GM18499 (cell line): ENCODE measurements around the gene E2F3.
"Not testable (repeated sequence)": the region's sequence is repeated elsewhere in the genome, so short reads cannot be mapped to it uniquely, and the experiment has no call there.

ENCODE experiments used
- ATAC-seq: cut with Tn5 transposase; IDR thresholded peaks from one replicate; pipeline ENCODE4 v1.9.1; 2021; ENCODE audit warnings: moderate number of reproducible peaks; ENCODE audit not compliant: insufficient read depth, unreplicated experiment

The E2F3 gene

GRCh38 chr6:20492099-20492498 lies 90.4 kb downstream of the E2F3 start:
- no peak for ATAC-seq

GRCh38 chr6:20497216-20498040 lies 95.7 kb downstream of the E2F3 start:
- no peak for ATAC-seq

GRCh38 chr6:20498041-20498385 lies 96.3 kb downstream of the E2F3 start:
- no peak for ATAC-seq

DNA sequence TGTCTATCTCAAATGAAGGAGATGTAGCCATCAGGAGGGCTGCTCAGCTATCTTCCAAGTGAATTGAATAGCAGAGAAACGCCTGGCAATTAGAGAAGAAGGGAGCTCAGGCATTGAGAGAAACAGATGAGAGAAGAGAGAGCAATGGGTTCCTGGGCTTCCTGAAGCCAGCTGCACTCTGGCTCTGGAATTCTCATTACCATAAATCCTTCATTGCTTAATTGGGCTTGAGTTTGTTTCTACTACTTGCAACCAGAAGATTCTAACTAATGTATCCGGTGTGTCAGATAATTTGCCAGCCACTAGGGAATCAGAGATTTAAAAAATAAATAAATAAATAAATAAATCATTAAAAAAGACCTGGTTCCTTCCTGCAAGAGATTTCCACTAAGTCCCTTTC lies 107.5 kb downstream of the E2F3 start:
- ATAC-seq, result no peak

DNA sequence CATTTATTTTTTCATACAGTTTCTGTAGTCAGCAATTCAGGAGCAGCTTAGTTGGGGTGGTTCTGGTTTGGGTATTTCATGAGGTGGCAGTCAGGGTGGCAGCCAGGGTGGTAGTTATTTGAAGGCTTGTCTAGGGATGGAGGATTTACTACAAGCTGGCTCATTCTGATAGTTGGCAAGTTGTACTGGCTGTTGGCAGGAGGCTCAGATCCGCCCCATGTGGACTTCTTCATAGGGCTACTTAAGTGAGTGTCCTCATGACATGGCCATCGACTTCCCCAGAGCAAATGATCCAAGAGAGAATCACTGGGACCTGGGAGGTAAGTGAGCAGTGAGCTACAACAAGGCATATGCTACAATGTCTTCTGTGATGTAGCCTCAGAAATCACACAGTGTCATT lies 110.2 kb downstream of the E2F3 start:
- no peak for ATAC-seq

DNA sequence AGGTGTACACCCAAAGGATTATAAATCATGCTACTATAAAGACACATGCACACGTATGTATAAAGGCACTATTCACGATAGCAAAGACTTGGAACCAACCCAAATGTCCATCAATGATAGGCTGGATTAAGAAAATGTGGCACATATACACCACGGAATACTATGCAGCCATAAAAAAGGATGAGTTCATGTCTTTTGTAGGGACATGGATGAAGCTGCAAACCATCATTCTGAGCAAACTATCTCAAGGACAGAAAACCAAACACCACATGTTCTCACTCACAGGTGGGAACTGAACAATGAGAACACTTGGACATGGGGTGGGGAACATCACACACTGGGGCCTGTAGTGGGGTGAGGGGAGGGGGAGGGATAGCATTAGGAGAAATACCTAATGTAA lies 123.5 kb downstream of the E2F3 start:
- ATAC-seq, result not testable (repeated sequence)

- ATAC-seq, result peak; percentile 74
Observed at GRCh38 chr6:20529086-20529448, 127.4 kb downstream of the E2F3 start.

DNA sequence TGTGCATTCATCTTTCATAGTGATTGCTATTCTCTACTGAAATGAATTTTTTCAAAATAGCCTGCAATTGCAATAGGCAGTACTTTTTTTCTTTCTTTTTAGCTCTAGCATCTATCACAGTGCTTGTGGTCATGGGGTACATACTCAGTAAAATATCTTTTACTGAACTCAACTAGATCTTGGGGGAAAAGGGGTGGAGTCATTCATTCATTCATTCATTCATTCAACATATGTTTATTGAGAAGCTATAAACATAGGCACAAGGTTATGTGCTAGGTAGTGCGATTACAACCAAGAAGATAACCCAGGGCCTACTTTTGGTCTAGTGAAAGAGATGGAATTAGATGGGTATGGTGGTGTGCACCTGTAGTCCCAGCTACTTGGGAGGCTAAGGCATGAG lies 131.2 kb downstream of the E2F3 start:
- no peak for ATAC-seq

- ATAC-seq, result no peak
Observed at GRCh38 chr6:20533746-20534294, 132.1 kb downstream of the E2F3 start.

DNA sequence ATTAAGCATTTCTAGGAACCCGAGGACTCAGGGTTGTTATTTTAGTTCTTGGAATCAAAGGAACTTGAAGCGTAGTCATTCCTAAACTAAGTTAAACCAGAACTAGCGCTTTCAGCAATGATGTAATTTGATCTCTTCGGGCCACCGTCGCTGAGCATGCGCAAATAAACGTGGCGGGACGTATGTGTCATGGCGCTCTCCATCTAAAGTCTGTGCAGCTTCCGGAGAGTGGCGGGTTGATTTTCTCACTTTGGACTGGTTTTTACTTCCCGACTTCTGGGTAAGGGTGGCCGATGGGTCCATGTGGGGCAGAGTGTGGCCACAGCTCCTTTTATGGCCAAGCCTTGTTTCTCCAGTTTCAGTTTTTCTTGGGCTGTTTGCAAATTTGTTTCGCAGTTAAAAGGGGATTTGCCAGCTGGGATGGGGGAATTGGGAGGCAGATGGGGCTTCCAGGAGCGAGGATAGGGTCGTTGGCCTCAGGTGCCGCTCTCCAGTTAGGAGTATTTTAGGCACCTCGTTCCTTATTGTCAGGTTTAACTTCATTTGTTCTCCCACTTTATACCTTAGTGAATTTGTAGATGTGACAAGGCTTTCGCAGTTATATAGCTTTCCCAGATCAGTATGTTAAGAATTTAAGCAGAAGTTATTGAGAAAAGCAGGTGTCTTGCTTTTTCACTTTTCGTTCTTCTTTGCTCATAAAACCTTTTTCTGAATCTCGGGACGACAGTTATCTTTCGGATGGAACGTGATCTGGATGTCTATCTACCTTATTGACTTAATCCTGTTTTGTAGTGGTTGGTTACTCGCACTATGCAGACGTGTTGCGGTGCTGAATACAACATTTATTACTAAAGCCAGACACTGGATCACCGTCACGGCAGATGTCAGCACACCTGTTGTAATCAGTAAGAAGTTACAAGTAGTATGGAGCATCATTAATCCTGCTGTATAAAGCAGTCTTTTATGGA lies 132.9 kb downstream of the E2F3 start, which contains the start of gene CDKAL1:
Gene CDKAL1 (plus strand): TSS at position 163 of the 968 bp plus-strand sequence. CDS start 11,894 bp downstream, outside the sequence.
- ATAC-seq, result peak; percentile 89

DNA sequence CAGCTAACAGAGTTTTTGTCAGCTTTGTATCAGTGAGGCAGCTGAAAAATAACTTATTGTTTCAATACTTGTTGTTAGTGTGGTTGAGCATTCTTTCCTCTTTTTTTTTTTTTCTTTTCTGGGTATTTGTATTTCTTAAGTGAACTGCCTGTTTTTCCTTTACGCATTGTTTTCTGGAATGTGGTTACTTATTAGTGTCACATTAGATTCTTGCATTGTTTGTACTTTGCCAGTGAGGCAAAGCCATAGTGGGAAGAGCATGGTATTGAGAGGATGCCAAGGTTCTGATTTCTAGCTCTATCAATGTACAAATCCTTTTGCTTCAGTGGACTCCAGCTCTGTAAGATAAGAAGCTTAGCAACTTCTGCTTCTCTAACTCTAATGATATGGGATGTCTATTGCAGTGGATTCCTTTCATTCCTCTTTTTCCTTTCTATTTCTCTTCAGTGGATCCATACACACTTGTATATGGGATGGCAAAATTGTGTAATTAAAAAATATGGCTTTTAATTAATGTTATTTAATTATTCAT lies 136.5 kb downstream of the E2F3 start:
- no peak for ATAC-seq

GRCh38 chr6:20538907-20539306 lies 137.2 kb downstream of the E2F3 start:
- ATAC-seq, result no peak

DNA sequence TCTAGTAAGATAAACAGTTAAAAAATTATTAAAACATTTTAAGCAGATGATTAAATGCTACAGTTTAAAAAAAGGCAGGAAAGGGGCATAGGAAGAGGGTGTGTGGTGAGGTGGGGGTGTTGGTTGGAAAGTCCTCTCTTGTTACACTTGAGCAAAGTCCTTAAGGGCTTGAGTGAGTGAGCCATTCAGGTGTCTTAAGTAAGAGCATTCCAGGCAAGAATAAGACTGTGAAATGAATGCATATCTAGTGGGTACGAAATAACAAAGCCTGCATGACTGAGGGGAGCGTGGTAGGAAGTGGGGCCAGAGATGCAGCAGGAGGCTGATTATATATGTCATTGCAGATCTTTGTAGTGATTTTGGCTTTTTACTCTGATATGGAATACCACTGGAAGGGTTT lies 137.7 kb downstream of the E2F3 start:
- ATAC-seq, result no peak

DNA sequence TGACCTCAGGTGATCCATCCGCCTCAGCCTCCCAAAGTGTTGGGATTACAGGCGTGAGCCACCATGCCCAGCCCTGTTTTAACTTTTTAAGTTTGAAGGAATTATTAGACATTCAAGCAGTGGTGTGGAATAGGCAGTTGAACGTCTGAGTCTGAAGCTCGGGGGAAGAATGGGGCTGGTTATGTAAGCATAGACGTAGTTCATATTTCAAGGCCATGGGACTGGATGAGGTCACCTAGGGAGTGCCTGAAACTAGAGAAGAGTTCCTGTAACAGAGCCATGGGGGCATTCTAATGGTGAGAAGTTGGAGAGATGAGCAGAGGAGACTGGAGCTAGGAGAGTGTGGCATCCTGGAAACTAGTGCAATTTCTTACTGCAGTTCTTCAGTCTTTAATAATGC lies 139.0 kb downstream of the E2F3 start:
- no peak for ATAC-seq

GRCh38 chr6:20541382-20541781 lies 139.7 kb downstream of the E2F3 start:
- no peak for ATAC-seq

- ATAC-seq, result peak; percentile 98
Observed at GRCh38 chr6:20542927-20543602, 141.4 kb downstream of the E2F3 start.
